Measurements from ENCODE around the gene RASGRF2. TPM values are rescaled to one million over a fixed set of nuclear protein-coding genes. Genes with fewer than 3 reads are reported as not detected.

The RASGRF2 gene
- total and polyA plus RNA-seq, 2 of the 8 experiments (the other 6 are each of a cell fraction or from before 2014, with no cell fraction given) = 2.6 to 29.5 TPM

GRCh38 chr5:80930940-80931339 is 29.2 kb upstream of the RASGRF2 start (continued):
- TF ChIP-seq ASH2L (IDR thresholded peaks at IDR 0.05; ENCODE audit: low read length) = no peak
- no peak for TF ChIP-seq SUZ12 (IDR thresholded peaks at IDR 0.05; ENCODE audit: low read length)
- TF ChIP-seq BCL11A (IDR thresholded peaks at IDR 0.05; ENCODE audit: low read depth in 2 of 2, low read length in 2 of 2) = no peak
- no peak for TF ChIP-seq CREB1 (IDR thresholded peaks at IDR 0.05)
- TF ChIP-seq SIN3A (conservative IDR thresholded peaks at IDR 0.05 in 1 of 2, IDR thresholded peaks at IDR 0.05 in 1 of 2; ENCODE audit: low read depth in 1 of 2, low read length in 2 of 2) = no peak
- TF ChIP-seq, protein P1, sequence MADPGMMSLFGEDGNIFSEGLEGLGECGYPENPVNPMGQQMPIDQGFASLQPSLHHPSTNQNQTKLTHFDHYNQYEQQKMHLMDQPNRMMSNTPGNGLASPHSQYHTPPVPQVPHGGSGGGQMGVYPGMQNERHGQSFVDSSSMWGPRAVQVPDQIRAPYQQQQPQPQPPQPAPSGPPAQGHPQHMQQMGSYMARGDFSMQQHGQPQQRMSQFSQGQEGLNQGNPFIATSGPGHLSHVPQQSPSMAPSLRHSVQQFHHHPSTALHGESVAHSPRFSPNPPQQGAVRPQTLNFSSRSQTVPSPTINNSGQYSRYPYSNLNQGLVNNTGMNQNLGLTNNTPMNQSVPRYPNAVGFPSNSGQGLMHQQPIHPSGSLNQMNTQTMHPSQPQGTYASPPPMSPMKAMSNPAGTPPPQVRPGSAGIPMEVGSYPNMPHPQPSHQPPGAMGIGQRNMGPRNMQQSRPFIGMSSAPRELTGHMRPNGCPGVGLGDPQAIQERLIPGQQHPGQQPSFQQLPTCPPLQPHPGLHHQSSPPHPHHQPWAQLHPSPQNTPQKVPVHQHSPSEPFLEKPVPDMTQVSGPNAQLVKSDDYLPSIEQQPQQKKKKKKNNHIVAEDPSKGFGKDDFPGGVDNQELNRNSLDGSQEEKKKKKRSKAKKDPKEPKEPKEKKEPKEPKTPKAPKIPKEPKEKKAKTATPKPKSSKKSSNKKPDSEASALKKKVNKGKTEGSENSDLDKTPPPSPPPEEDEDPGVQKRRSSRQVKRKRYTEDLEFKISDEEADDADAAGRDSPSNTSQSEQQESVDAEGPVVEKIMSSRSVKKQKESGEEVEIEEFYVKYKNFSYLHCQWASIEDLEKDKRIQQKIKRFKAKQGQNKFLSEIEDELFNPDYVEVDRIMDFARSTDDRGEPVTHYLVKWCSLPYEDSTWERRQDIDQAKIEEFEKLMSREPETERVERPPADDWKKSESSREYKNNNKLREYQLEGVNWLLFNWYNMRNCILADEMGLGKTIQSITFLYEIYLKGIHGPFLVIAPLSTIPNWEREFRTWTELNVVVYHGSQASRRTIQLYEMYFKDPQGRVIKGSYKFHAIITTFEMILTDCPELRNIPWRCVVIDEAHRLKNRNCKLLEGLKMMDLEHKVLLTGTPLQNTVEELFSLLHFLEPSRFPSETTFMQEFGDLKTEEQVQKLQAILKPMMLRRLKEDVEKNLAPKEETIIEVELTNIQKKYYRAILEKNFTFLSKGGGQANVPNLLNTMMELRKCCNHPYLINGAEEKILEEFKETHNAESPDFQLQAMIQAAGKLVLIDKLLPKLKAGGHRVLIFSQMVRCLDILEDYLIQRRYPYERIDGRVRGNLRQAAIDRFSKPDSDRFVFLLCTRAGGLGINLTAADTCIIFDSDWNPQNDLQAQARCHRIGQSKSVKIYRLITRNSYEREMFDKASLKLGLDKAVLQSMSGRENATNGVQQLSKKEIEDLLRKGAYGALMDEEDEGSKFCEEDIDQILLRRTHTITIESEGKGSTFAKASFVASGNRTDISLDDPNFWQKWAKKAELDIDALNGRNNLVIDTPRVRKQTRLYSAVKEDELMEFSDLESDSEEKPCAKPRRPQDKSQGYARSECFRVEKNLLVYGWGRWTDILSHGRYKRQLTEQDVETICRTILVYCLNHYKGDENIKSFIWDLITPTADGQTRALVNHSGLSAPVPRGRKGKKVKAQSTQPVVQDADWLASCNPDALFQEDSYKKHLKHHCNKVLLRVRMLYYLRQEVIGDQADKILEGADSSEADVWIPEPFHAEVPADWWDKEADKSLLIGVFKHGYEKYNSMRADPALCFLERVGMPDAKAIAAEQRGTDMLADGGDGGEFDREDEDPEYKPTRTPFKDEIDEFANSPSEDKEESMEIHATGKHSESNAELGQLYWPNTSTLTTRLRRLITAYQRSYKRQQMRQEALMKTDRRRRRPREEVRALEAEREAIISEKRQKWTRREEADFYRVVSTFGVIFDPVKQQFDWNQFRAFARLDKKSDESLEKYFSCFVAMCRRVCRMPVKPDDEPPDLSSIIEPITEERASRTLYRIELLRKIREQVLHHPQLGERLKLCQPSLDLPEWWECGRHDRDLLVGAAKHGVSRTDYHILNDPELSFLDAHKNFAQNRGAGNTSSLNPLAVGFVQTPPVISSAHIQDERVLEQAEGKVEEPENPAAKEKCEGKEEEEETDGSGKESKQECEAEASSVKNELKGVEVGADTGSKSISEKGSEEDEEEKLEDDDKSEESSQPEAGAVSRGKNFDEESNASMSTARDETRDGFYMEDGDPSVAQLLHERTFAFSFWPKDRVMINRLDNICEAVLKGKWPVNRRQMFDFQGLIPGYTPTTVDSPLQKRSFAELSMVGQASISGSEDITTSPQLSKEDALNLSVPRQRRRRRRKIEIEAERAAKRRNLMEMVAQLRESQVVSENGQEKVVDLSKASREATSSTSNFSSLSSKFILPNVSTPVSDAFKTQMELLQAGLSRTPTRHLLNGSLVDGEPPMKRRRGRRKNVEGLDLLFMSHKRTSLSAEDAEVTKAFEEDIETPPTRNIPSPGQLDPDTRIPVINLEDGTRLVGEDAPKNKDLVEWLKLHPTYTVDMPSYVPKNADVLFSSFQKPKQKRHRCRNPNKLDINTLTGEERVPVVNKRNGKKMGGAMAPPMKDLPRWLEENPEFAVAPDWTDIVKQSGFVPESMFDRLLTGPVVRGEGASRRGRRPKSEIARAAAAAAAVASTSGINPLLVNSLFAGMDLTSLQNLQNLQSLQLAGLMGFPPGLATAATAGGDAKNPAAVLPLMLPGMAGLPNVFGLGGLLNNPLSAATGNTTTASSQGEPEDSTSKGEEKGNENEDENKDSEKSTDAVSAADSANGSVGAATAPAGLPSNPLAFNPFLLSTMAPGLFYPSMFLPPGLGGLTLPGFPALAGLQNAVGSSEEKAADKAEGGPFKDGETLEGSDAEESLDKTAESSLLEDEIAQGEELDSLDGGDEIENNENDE (IDR thresholded peaks at IDR 0.05; ENCODE audit: insufficient replicate concordance, low read length) = no peak
- TF ChIP-seq EZH2 (IDR thresholded peaks at IDR 0.05; ENCODE audit: low read depth, low read length, severe bottlenecking) = no peak

All from H1 (cell line).